NCI-H2196 (cell line): ENCODE results near the gene HIGD1A.

Source experiments
- DNase-seq: peaks from one replicate; lab custom pipeline; 2025; ENCODE audit not compliant: unreplicated experiment; lab: John Stamatoyannopoulos, UW

Gene HIGD1A

GRCh38 chr3:42801784-42802183 lies 2.5 kb downstream of the HIGD1A start:
- DNase-seq: no peak

- DNase-seq: no peak
Observed at GRCh38 chr3:42801048-42801620, 3.2 kb downstream of the HIGD1A start.

GRCh38 chr3:42800251-42800650 lies 4.0 kb downstream of the HIGD1A start:
- no peak for DNase-seq

GRCh38 chr3:42799376-42799775 lies 4.9 kb downstream of the HIGD1A start:
- DNase-seq: no peak

GRCh38 chr3:42796332-42796885 lies 7.9 kb downstream of the HIGD1A start:
- DNase-seq: no peak

- no peak for DNase-seq
Observed at GRCh38 chr3:42795621-42796181, 8.6 kb downstream of the HIGD1A start.

GRCh38 chr3:42790714-42791229 lies 13.5 kb downstream of the HIGD1A start:
- peak; percentile 2 for DNase-seq

GRCh38 chr3:42786631-42787030 lies 17.7 kb downstream of the HIGD1A start:
- no peak for DNase-seq

- no peak for DNase-seq
Observed at GRCh38 chr3:42786212-42786611, 18.1 kb downstream of the HIGD1A start.

- DNase-seq: peak; percentile 62
Observed at GRCh38 chr3:42780892-42781700, 23.2 kb downstream of the HIGD1A start.

- no peak for DNase-seq
Observed at GRCh38 chr3:42780398-42780797, 23.9 kb downstream of the HIGD1A start.

GRCh38 chr3:42778644-42779043 lies 25.6 kb downstream of the HIGD1A start:
- DNase-seq: no peak

- no peak for DNase-seq
Observed at GRCh38 chr3:42773409-42773751, 30.9 kb downstream of the HIGD1A start.

GRCh38 chr3:42772670-42773408 lies 31.5 kb downstream of the HIGD1A start, which contains the start of gene CCDC13:
TSS of gene CCDC13 (minus strand) at chr3:42773253. CDS start at chr3:42758345, 14,908 bp downstream.
- peak; percentile 88 for DNase-seq

- DNase-seq: no peak
Observed at GRCh38 chr3:42771271-42771670, 33.0 kb downstream of the HIGD1A start.

- no peak for DNase-seq
Observed at GRCh38 chr3:42769477-42770131, 34.7 kb downstream of the HIGD1A start.

- DNase-seq: no peak
Observed at GRCh38 chr3:42764561-42765295, 39.6 kb downstream of the HIGD1A start.

- DNase-seq: no peak
Observed at GRCh38 chr3:42764115-42764514, 40.2 kb downstream of the HIGD1A start.

GRCh38 chr3:42763021-42763420 lies 41.3 kb downstream of the HIGD1A start:
- no peak for DNase-seq
